ENCODE measurements around the gene ZSWIM1. TPM values are rescaled to one million over a fixed set of nuclear protein-coding genes. Genes with fewer than 3 reads are reported as not detected.

The ZSWIM1 gene
- total and polyA plus RNA-seq, 2 of the 13 experiments (the other 11 are each of a cell fraction or from before 2014, with no cell fraction given) = 9.5 to 11.7 TPM

DNA sequence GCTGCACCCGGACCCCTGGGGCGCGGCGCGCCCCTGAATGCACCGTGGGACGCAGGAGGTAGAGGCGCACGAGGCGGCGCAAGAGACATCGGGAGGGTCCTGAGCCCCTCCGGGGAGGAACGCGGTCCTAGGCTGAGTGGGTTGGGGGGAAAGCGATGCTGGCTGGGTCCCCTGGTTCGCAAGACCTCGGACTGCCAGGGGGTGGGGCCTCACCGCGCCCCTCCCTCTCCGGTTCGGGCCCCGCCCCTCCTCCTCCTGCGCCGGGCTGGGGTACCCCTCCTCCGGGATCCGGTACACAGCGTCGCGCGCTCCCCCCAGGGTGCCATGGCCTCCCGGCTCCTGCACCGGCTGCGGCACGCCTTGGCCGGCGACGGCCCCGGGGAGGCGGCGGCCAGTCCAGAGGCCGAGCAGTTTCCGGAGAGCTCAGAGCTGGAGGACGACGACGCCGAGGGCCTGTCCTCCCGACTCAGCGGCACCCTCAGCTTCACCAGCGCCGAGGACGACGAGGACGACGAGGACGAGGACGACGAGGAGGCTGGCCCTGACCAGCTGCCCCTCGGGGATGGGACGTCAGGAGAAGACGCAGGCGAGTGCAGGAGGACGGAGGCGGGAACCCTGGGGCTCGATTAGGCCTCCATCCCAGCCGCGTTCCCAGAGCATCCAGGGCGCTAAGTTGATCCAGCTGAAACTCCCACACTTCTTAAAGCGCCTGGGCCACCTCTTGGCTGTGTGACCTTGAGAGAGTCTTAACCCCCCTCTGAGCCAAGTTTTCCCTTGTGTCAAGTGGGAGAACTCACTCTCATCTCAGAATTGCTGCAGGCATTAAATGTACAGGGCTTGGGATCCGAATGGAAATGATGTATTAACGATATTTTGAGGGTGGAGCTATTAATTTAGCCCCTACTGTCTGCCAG lies 46.9 kb upstream of the ZSWIM1 start (continued):
- TF ChIP-seq KDM3A (CRISPR knock-in tag; IDR thresholded peaks at IDR 0.05; ENCODE audit: low read depth) = 0 out of 2 replicates have a peak, but pooled peaks have one; percentile 24
- no peak for TF ChIP-seq RFXAP (CRISPR knock-in tag; IDR thresholded peaks at IDR 0.05; ENCODE audit: borderline replicate concordance)
- peak; percentile 65 for TF ChIP-seq SRSF1 (optimal IDR thresholded peaks at IDR 0.05; ENCODE audit: low read depth, low read length)
- TF ChIP-seq ZNF281 (CRISPR knock-in tag; IDR thresholded peaks at IDR 0.05; ENCODE audit: borderline replicate concordance) = peak; percentile 55
- no peak for TF ChIP-seq FOXA1 (IDR thresholded peaks at IDR 0.05)
- TF ChIP-seq FOXA1 (CRISPR knock-in tag; IDR thresholded peaks at IDR 0.05) = peak; percentile 51
- no peak for TF ChIP-seq DMTF1 (CRISPR knock-in tag; IDR thresholded peaks at IDR 0.05)
- TF ChIP-seq, protein P1, sequence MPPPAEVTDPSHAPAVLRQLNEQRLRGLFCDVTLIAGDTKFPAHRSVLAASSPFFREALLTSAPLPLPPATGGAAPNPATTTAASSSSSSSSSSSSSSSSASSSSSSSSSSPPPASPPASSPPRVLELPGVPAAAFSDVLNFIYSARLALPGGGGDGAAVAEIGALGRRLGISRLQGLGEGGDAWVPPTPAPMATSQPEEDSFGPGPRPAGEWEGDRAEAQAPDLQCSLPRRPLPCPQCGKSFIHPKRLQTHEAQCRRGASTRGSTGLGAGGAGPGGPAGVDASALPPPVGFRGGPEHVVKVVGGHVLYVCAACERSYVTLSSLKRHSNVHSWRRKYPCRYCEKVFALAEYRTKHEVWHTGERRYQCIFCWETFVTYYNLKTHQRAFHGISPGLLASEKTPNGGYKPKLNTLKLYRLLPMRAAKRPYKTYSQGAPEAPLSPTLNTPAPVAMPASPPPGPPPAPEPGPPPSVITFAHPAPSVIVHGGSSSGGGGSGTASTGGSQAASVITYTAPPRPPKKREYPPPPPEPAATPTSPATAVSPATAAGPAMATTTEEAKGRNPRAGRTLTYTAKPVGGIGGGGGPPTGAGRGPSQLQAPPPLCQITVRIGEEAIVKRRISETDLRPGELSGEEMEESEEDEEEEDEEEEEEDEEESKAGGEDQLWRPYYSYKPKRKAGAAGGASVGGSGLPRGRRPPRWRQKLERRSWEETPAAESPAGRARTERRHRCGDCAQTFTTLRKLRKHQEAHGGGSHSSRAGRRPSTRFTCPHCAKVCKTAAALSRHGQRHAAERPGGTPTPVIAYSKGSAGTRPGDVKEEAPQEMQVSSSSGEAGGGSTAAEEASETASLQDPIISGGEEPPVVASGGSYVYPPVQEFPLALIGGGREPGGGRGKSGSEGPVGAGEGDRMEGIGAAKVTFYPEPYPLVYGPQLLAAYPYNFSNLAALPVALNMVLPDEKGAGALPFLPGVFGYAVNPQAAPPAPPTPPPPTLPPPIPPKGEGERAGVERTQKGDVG (CRISPR knock-in tag; IDR thresholded peaks at IDR 0.05; ENCODE audit: borderline replicate concordance) = peak; percentile 34; the same call in 1 of the 2 replicates
- no peak for TF ChIP-seq HOXA7 (CRISPR knock-in tag; IDR thresholded peaks at IDR 0.05)
- TF ChIP-seq RARA (CRISPR knock-in tag; IDR thresholded peaks at IDR 0.05) = no peak
- no peak for TF ChIP-seq CEBPB (IDR thresholded peaks at IDR 0.05; ENCODE audit: borderline replicate concordance, low read depth, low read length)
- TF ChIP-seq HHEX (CRISPR knock-in tag; IDR thresholded peaks at IDR 0.05) = no peak
- TF ChIP-seq HCFC1 (IDR thresholded peaks at IDR 0.05; ENCODE audit: low read depth, low read length) = no peak
- TF ChIP-seq ATF6 (CRISPR knock-in tag; conservative IDR thresholded peaks at IDR 0.05) = no peak
- no peak for TF ChIP-seq NAIF1 (CRISPR knock-in tag; IDR thresholded peaks at IDR 0.05; ENCODE audit: borderline replicate concordance)
- peak; percentile 98 for TF ChIP-seq RBFOX2 (IDR thresholded peaks at IDR 0.05; ENCODE audit: low read depth, low read length)
- TF ChIP-seq HOXA9 (CRISPR knock-in tag; IDR thresholded peaks at IDR 0.05; ENCODE audit: borderline replicate concordance) = peak; percentile 96
